IMR-90 (cell line): ENCODE data around the gene PPP6R3. TPM values are rescaled to one million over a fixed set of nuclear protein-coding genes. Genes with fewer than 3 reads are reported as not detected.

Source experiments
- ATAC-seq: fragments of 200-7000 bp; cut with Tn5 transposase; 2 replicates; pipeline ENCODE4 v1.9.1; 2020; ENCODE audit warnings: low read depth, mild to moderate bottlenecking, moderate library complexity
- BruUV-seq: library from RNA; stranded (reverse); fragments of 400-500 nt; replicated peaks from 2 replicates; lab custom pipeline; 2021; lab: Mats Ljungman, UMichigan
- CTCF ChIA-PET: fragments of 300-600 bp; formaldehyde crosslinking; extraction: SDS; loops from one replicate; lab custom pipeline; 2021; ENCODE audit warnings: antibody characterized with exemption; lab: Yijun Ruan, JAX
- POLR2A ChIA-PET: fragments of 300-600 bp; sonication (Branson Sonifier 250); formaldehyde crosslinking; loops from one replicate; lab custom pipeline; 2022; ENCODE audit warnings: antibody characterized with exemption; ENCODE audit not compliant: unreplicated experiment; lab: Charles Lee
- DNase-seq: peaks from one replicate; pipeline ENCODE4 v3.0.0; 2013
- H2AFZ ChIP-seq: replicated peaks from 2 replicates; pipeline ENCODE3; 2013; ENCODE audit warnings: low read length, mild to moderate bottlenecking; ENCODE audit not compliant: poor library complexity
- H2AK5ac ChIP-seq: 2 replicates; pipeline ENCODE4 v1.6.1; 2013; ENCODE audit warnings: low read depth, low read length, inconsistent platforms
- H2AK9ac ChIP-seq: replicated peaks from 2 replicates; pipeline ENCODE3; 2013; ENCODE audit warnings: mild to moderate bottlenecking, low read depth, low read length, moderate library complexity; ENCODE audit not compliant: poor library complexity
- H2BK120ac ChIP-seq: 2 replicates; pipeline ENCODE4 v1.6.1; 2013; ENCODE audit warnings: low read depth, low read length, inconsistent platforms
- H2BK15ac ChIP-seq: 3 replicates; pipeline ENCODE4 v1.6.1; 2013; ENCODE audit warnings: low read depth, low read length, inconsistent platforms
- H2BK20ac ChIP-seq: 2 replicates; pipeline ENCODE4 v1.6.1; 2013; ENCODE audit warnings: low read depth, mild to moderate bottlenecking, inconsistent platforms, low read length, moderate library complexity
- H2BK5ac ChIP-seq: 2 replicates; pipeline ENCODE4 v1.6.1; 2013; ENCODE audit warnings: mild to moderate bottlenecking, low read depth, low read length, inconsistent platforms; ENCODE audit not compliant: poor library complexity, severe bottlenecking
- H3K14ac ChIP-seq: replicated peaks from 2 replicates; pipeline ENCODE4 v1.6.1; 2013; ENCODE audit warnings: low read depth, low read length, inconsistent platforms
- H3K18ac ChIP-seq: 2 replicates; pipeline ENCODE4 v1.6.1; 2013; ENCODE audit warnings: low read depth, low read length, control low read depth
- H3K23ac ChIP-seq: 2 replicates; pipeline ENCODE4 v1.6.1; 2013; ENCODE audit warnings: low read depth, low read length, inconsistent platforms
- H3K27ac ChIP-seq: 2 replicates; pipeline ENCODE4 v1.5.1; 2013; ENCODE audit warnings: mild to moderate bottlenecking, control low read depth, low read length; ENCODE audit not compliant: insufficient read depth
- H3K27me3 ChIP-seq: 2 replicates; pipeline ENCODE4 v1.6.1; 2013; ENCODE audit warnings: low read length; ENCODE audit not compliant: control insufficient read depth, insufficient read depth
- H3K36me3 ChIP-seq: 2 replicates; pipeline ENCODE4 v1.6.1; 2013; ENCODE audit warnings: low read length, mixed read lengths; ENCODE audit not compliant: control insufficient read depth, insufficient read depth
- H3K4ac ChIP-seq: 2 replicates; pipeline ENCODE4 v1.6.1; 2013; ENCODE audit warnings: low read depth, low read length, inconsistent platforms
- H3K4me1 ChIP-seq: 2 replicates; pipeline ENCODE4 v1.6.1; 2013; ENCODE audit warnings: low read length, mixed read lengths; ENCODE audit not compliant: control insufficient read depth, insufficient read depth
- H3K4me2 ChIP-seq: 2 replicates; pipeline ENCODE4 v1.6.1; 2013; ENCODE audit warnings: low read depth, mild to moderate bottlenecking, control low read depth, low read length, moderate library complexity
- H3K4me3 ChIP-seq: 2 replicates; pipeline ENCODE4 v1.5.1; 2013; ENCODE audit warnings: low read depth, mild to moderate bottlenecking, control low read depth, low read length, moderate library complexity; ENCODE audit not compliant: insufficient read depth
- H3K56ac ChIP-seq: 2 replicates; pipeline ENCODE4 v1.6.1; 2013; ENCODE audit warnings: low read length, inconsistent platforms; ENCODE audit not compliant: insufficient read depth; ENCODE audit errors: extremely low read depth
- H3K79me1 ChIP-seq, 2 experiments: 2 replicates each; pipeline ENCODE4 v1.6.1; 2013; ENCODE audit warnings: low read length in 2 of 2, inconsistent platforms in 1 of 2, low read depth in 1 of 2
- H3K9ac ChIP-seq: 2 replicates; pipeline ENCODE4 v1.6.1; 2013; ENCODE audit warnings: low read depth, low read length, control low read depth
- H3K9me1 ChIP-seq: 2 replicates; pipeline ENCODE4 v1.6.1; 2013; ENCODE audit warnings: low read length, inconsistent platforms; ENCODE audit not compliant: insufficient read depth
- H3K9me3 ChIP-seq: 2 replicates; pipeline ENCODE4 v1.6.1; 2013; ENCODE audit warnings: low read length; ENCODE audit not compliant: control insufficient read depth, insufficient read depth
- H4K20me1 ChIP-seq: 2 replicates; pipeline ENCODE4 v1.6.1; 2013; ENCODE audit warnings: low read length, inconsistent platforms; ENCODE audit not compliant: insufficient read depth
- H4K5ac ChIP-seq: 2 replicates; pipeline ENCODE4 v1.6.1; 2013; ENCODE audit warnings: mild to moderate bottlenecking, low read depth, low read length, control low read depth
- H4K8ac ChIP-seq, 2 experiments: 2 replicates each; pipeline ENCODE4 v1.6.1; 2013; ENCODE audit warnings: low read depth in 2 of 2, low read length in 2 of 2, control low read depth in 1 of 2, inconsistent platforms in 1 of 2
- H4K91ac ChIP-seq: 2 replicates; pipeline ENCODE4 v1.6.1; 2013; ENCODE audit warnings: low read depth, low read length, inconsistent platforms; ENCODE audit not compliant: insufficient read depth
- BHLHE40 ChIP-seq: fragments of 150-350 bp; IDR thresholded peaks from 2 replicates; pipeline ENCODE4 v1.6.1; 2016; ENCODE audit warnings: mild to moderate bottlenecking, low read depth, low read length
- ELK1 ChIP-seq: fragments of 150-350 bp; IDR thresholded peaks from 2 replicates; pipeline ENCODE4 v1.6.1; 2016; ENCODE audit warnings: low read depth, mild to moderate bottlenecking, low read length, moderate library complexity, borderline replicate concordance
- MAFK ChIP-seq: IDR thresholded peaks from 2 replicates; pipeline ENCODE4 v1.6.1; 2012; ENCODE audit warnings: low read depth, low read length, improper control_type of control experiment
- MAZ ChIP-seq: IDR thresholded peaks from 2 replicates; pipeline ENCODE4 v1.6.1; 2012; ENCODE audit warnings: low read depth, mild to moderate bottlenecking, low read length, improper control_type of control experiment, moderate library complexity, borderline replicate concordance
- RAD21 ChIP-seq: IDR thresholded peaks from 2 replicates; pipeline ENCODE4 v1.6.1; 2012; ENCODE audit warnings: low read length, improper control_type of control experiment
- RFX5 ChIP-seq: IDR thresholded peaks from 2 replicates; pipeline ENCODE4 v1.8.0; 2012; ENCODE audit warnings: low read depth, mild to moderate bottlenecking, low read length, moderate library complexity
- USF2 ChIP-seq: fragments of 150-350 bp; IDR thresholded peaks from 2 replicates; pipeline ENCODE4 v1.6.1; 2017; ENCODE audit warnings: mild to moderate bottlenecking, antibody characterized with exemption, low read length, low read depth
- WGBS, 2 experiments: methylation state at CpG; one replicate each; pipeline versions ENCODE4 v1.1.5 to v1.1.7; 2013; ENCODE audit warnings: missing lambda C conversion rate in 2 of 2; ENCODE audit not compliant: insufficient read length in 1 of 2; ENCODE audit errors: extremely low coverage in 2 of 2; 5-methylcytosine and 5-hydroxymethylcytosine counted together
- dilution Hi-C: fragments of 300-500 bp; cut with HindIII; formaldehyde crosslinking; loops from one replicate; pipeline ENCODE4 v1.14.3; 2018; ENCODE audit warnings: low sequenced_read_pairs; ENCODE audit not compliant: unreplicated experiment
- in situ Hi-C: fragments of 300-500 bp; cut with MboI; formaldehyde crosslinking; loops from 3 replicates; pipeline ENCODE4 v1.14.3; 2019; ENCODE audit warnings: low sequenced_read_pairs, inconsistent platforms, mixed read lengths
- intact Hi-C: fragments of 100-400 bp; cut with micrococcal nuclease; formaldehyde crosslinking; loops from 2 replicates; pipeline ENCODE4 v1.10.0; 2022
- polyA plus RNA-seq, 3 experiments: library from polyadenylated mRNA; depleted of rRNA; stranded (reverse); fragments of >200 nt; gene quantifications; 2 replicates each; pipeline ENCODE4 v1.2.3, GENCODE V29; 2012; ENCODE audit warnings: low replicate concordance in 1 of 3
- total RNA-seq: library from RNA; depleted of rRNA; stranded (reverse); fragments of >200 nt; gene quantifications from 2 replicates; pipeline ENCODE4 v1.2.3, GENCODE V29; 2012

The PPP6R3 gene
- total and polyA plus RNA-seq, 2 of the 4 experiments (the other 2 are of a cell fraction) = 29.0 to 123 TPM

- H2AK5ac ChIP-seq = no peak overlapping the region
- no peaks in the 10 kb centered on the region for H3K79me1 ChIP-seq
- BruUV-seq = no TSS peak
- no peak for DNase-seq
- intact Hi-C loops (no loop called here), in situ Hi-C loops (no loop called here), dilution Hi-C loops (no loop called here)
- H3K56ac ChIP-seq = no peak overlapping the region
- H4K91ac ChIP-seq = no peak overlapping the region
- H2AK9ac ChIP-seq = no peak overlapping the region
- H4K5ac ChIP-seq = no peak overlapping the region
- H3K9me3 ChIP-seq = peaks cover 8% of the 10 kb centered on the region
- no peak overlapping the region for H3K4ac ChIP-seq
- ChIA-PET POLR2A (no interaction called here), CTCF (no interaction called here)
- no peaks in the 10 kb centered on the region for H3K36me3 ChIP-seq
- H2BK120ac ChIP-seq = no peak overlapping the region
- H3K4me3 ChIP-seq = no peak overlapping the region
- H3K18ac ChIP-seq = no peak overlapping the region
- no peaks in the 10 kb centered on the region for H3K9me1 ChIP-seq
- H4K20me1 ChIP-seq = 0 out of 2 replicates have a peak, but pooled peaks cover 5% of the 10 kb centered on the region
- WGBS, 2 experiments = 85% methylated on average over 4 of the region's 7 CpGs; no CpG with 5 or more reads in 1 of the 2 experiments
- no peak overlapping the region for H2BK20ac ChIP-seq
- H2BK15ac ChIP-seq = no peak overlapping the region
- H3K23ac ChIP-seq = no peak overlapping the region
- peaks cover 26% of the 10 kb centered on the region for H3K27me3 ChIP-seq
- H3K14ac ChIP-seq = no peak overlapping the region
- H3K4me2 ChIP-seq = no peak overlapping the region
- no peak overlapping the region for H2BK5ac ChIP-seq
- no peak overlapping the region for H4K8ac ChIP-seq
- H3K9ac ChIP-seq = no peak overlapping the region
- H3K4me1 ChIP-seq = peaks cover 7% of the 10 kb centered on the region
- TF ChIP-seq USF2 (no peak), MAZ (no peak), MAFK (no peak), RFX5 (no peak), ELK1 (no peak), RAD21 (no peak), BHLHE40 (no peak)
- no peak for ATAC-seq
- H2AFZ ChIP-seq = no peak overlapping the region
- no peak overlapping the region for H3K27ac ChIP-seq
Measured at GRCh38 chr11:68655406-68655805, 194.9 kb downstream of the PPP6R3 start.
